Panc1 (cell line): Measurements from ENCODE around the gene CACNA1G.

Experiments
- POLR2AphosphoS5 ChIP-seq: IDR thresholded peaks from 2 replicates; pipeline ENCODE4 v1.6.1; 2012; ENCODE audit warnings: mild to moderate bottlenecking, low read depth, low read length, moderate library complexity
- SIN3A ChIP-seq: IDR thresholded peaks from 2 replicates; pipeline ENCODE4 v1.6.1; 2012; ENCODE audit warnings: low read depth, mild to moderate bottlenecking, low read length, moderate library complexity, borderline replicate concordance; ENCODE audit not compliant: insufficient read depth
- TF ChIP-seq, protein P1 (sequence below): fragments of 450-650 bp; IDR thresholded peaks from 2 replicates; pipeline ENCODE4 v1.5.1; 2017; ENCODE audit warnings: mild to moderate bottlenecking
- TF ChIP-seq, protein P2 (sequence below), 2 experiments: IDR thresholded peaks; 2 replicates each; pipeline ENCODE4 v1.6.1; 2011 to 2012; ENCODE audit warnings: low read depth in 2 of 2, control low read depth in 1 of 2, low read length in 1 of 2, mild to moderate bottlenecking in 1 of 2, moderate library complexity in 1 of 2; ENCODE audit not compliant: insufficient read depth in 1 of 2

DNA sequence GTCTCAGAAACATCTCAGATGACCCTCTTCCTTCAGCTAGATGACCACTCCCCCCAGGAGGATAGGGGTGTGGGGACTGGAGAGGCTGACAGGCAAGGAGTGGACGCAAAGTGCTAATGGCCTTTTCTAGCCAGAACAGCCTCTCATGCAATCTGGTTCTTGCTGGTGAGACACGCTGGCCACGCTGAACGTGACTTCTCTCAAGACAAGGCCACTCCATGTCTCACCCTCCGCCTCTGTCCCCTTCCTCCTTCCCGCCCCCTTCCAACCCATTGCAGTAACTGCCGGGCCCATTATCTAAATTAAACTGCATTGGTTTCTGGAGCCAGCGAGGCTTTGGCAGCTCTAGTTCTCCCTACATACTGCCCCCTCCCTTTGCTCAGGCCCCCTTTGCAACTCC lies 9.5 kb downstream of the CACNA1G start:
- TF ChIP-seq, protein P1, sequence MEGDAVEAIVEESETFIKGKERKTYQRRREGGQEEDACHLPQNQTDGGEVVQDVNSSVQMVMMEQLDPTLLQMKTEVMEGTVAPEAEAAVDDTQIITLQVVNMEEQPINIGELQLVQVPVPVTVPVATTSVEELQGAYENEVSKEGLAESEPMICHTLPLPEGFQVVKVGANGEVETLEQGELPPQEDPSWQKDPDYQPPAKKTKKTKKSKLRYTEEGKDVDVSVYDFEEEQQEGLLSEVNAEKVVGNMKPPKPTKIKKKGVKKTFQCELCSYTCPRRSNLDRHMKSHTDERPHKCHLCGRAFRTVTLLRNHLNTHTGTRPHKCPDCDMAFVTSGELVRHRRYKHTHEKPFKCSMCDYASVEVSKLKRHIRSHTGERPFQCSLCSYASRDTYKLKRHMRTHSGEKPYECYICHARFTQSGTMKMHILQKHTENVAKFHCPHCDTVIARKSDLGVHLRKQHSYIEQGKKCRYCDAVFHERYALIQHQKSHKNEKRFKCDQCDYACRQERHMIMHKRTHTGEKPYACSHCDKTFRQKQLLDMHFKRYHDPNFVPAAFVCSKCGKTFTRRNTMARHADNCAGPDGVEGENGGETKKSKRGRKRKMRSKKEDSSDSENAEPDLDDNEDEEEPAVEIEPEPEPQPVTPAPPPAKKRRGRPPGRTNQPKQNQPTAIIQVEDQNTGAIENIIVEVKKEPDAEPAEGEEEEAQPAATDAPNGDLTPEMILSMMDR = no peak
- TF ChIP-seq, protein P2, sequence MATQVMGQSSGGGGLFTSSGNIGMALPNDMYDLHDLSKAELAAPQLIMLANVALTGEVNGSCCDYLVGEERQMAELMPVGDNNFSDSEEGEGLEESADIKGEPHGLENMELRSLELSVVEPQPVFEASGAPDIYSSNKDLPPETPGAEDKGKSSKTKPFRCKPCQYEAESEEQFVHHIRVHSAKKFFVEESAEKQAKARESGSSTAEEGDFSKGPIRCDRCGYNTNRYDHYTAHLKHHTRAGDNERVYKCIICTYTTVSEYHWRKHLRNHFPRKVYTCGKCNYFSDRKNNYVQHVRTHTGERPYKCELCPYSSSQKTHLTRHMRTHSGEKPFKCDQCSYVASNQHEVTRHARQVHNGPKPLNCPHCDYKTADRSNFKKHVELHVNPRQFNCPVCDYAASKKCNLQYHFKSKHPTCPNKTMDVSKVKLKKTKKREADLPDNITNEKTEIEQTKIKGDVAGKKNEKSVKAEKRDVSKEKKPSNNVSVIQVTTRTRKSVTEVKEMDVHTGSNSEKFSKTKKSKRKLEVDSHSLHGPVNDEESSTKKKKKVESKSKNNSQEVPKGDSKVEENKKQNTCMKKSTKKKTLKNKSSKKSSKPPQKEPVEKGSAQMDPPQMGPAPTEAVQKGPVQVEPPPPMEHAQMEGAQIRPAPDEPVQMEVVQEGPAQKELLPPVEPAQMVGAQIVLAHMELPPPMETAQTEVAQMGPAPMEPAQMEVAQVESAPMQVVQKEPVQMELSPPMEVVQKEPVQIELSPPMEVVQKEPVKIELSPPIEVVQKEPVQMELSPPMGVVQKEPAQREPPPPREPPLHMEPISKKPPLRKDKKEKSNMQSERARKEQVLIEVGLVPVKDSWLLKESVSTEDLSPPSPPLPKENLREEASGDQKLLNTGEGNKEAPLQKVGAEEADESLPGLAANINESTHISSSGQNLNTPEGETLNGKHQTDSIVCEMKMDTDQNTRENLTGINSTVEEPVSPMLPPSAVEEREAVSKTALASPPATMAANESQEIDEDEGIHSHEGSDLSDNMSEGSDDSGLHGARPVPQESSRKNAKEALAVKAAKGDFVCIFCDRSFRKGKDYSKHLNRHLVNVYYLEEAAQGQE (IDR thresholded peaks at IDR 0.05; ENCODE audit: insufficient read depth in 1 of 2, low read depth in 2 of 2, low read length in 1 of 2) = no peak
- no peak for TF ChIP-seq POLR2AphosphoS5
- TF ChIP-seq SIN3A = no peak
